DND-41 (cell line): Measurements from ENCODE around the gene C2orf74.

Experiments
- ATAC-seq: fragments of 200-7000 bp; cut with Tn5 transposase; 3 replicates; pipeline ENCODE4 v1.9.1; 2021; ENCODE audit warnings: low read depth; ENCODE audit not compliant: insufficient read depth
- DNase-seq: peaks from one replicate; pipeline ENCODE4 v3.0.0-alpha.2; 2020
- H2AFZ ChIP-seq: 2 replicates; pipeline ENCODE4 v1.6.0; 2012; ENCODE audit warnings: low read depth, low read length
- H3K27ac ChIP-seq: 2 replicates; pipeline ENCODE4 v1.5.1; 2012; ENCODE audit warnings: low read length, inconsistent platforms
- H3K27me3 ChIP-seq: fragments of 200-600 bp; sonication (generic); 2 replicates; pipeline ENCODE4 v1.6.0; 2012; ENCODE audit warnings: low read length, mild to moderate bottlenecking, inconsistent platforms; ENCODE audit not compliant: insufficient read depth, poor library complexity
- H3K36me3 ChIP-seq: 2 replicates; pipeline ENCODE4 v1.5.1; 2012; ENCODE audit warnings: low read length, inconsistent platforms; ENCODE audit not compliant: insufficient read depth
- H3K4me1 ChIP-seq: 2 replicates; pipeline ENCODE4 v1.5.1; 2012; ENCODE audit warnings: mild to moderate bottlenecking, low read length; ENCODE audit not compliant: insufficient read depth
- H3K4me2 ChIP-seq: 2 replicates; pipeline ENCODE4 v1.6.0; 2012; ENCODE audit warnings: mild to moderate bottlenecking, moderate library complexity, low read length, inconsistent platforms; ENCODE audit not compliant: insufficient read depth
- H3K4me3 ChIP-seq, 2 experiments: fragments of 200-600 bp in 1 of 2; shearing (Covaris generic) in 1 of 2; 2 replicates each; pipeline ENCODE4 v1.5.1; 2012 to 2016; ENCODE audit warnings: inconsistent platforms in 2 of 2, low read length in 2 of 2, mild to moderate bottlenecking in 2 of 2, low read depth in 1 of 2, moderate library complexity in 1 of 2
- H3K79me2 ChIP-seq: 2 replicates; pipeline ENCODE4 v1.6.0; 2012; ENCODE audit warnings: low read length, inconsistent platforms; ENCODE audit not compliant: insufficient read depth
- H3K9ac ChIP-seq: 2 replicates; pipeline ENCODE4 v1.6.0; 2012; ENCODE audit warnings: low read depth, mild to moderate bottlenecking, inconsistent platforms, low read length, moderate library complexity
- H3K9me3 ChIP-seq: 2 replicates; pipeline ENCODE4 v1.5.1; 2012; ENCODE audit warnings: low read length, moderate library complexity, mild to moderate bottlenecking, inconsistent platforms; ENCODE audit not compliant: insufficient read depth, severe bottlenecking
- H4K20me1 ChIP-seq: 2 replicates; pipeline ENCODE4 v1.6.0; 2012; ENCODE audit warnings: low read length; ENCODE audit not compliant: insufficient read depth
- CTCF ChIP-seq: IDR thresholded peaks from 2 replicates; pipeline ENCODE4 v1.5.1; 2012; ENCODE audit warnings: borderline replicate concordance, low read length, moderate library complexity, mild to moderate bottlenecking; ENCODE audit not compliant: poor library complexity, severe bottlenecking; ENCODE audit errors: extremely low read depth
- EZH2 ChIP-seq: IDR thresholded peaks from 3 replicates; pipeline ENCODE4 v1.6.1; 2012; ENCODE audit warnings: borderline replicate concordance, low read depth, mild to moderate bottlenecking, moderate library complexity, low read length, inconsistent platforms; ENCODE audit not compliant: severe bottlenecking

C2orf74 gene

GRCh38 chr2:61175036-61175435 lies 13.0 kb downstream of the C2orf74 start:
- no peak overlapping the region for H3K4me2 ChIP-seq
- H3K4me3 ChIP-seq, result no peak overlapping the region
- peaks cover 7% of the 10 kb centered on the region; the same call in 1 of the 2 replicates for H4K20me1 ChIP-seq
- ATAC-seq, result no peak
- no peak overlapping the region for H3K9ac ChIP-seq
- no peak for TF ChIP-seq CTCF
- no peak for TF ChIP-seq EZH2
- H2AFZ ChIP-seq, result no peak overlapping the region
- peaks cover 28% of the 10 kb centered on the region for H3K79me2 ChIP-seq
- peaks cover 30% of the 10 kb centered on the region for H3K4me1 ChIP-seq
- no peaks in the 10 kb centered on the region for H3K9me3 ChIP-seq
- no peak for DNase-seq
- no peak overlapping the region for H3K27ac ChIP-seq
- H3K36me3 ChIP-seq, result peaks cover 14% of the 10 kb centered on the region
- H3K27me3 ChIP-seq, result no peaks in the 10 kb centered on the region

DNA sequence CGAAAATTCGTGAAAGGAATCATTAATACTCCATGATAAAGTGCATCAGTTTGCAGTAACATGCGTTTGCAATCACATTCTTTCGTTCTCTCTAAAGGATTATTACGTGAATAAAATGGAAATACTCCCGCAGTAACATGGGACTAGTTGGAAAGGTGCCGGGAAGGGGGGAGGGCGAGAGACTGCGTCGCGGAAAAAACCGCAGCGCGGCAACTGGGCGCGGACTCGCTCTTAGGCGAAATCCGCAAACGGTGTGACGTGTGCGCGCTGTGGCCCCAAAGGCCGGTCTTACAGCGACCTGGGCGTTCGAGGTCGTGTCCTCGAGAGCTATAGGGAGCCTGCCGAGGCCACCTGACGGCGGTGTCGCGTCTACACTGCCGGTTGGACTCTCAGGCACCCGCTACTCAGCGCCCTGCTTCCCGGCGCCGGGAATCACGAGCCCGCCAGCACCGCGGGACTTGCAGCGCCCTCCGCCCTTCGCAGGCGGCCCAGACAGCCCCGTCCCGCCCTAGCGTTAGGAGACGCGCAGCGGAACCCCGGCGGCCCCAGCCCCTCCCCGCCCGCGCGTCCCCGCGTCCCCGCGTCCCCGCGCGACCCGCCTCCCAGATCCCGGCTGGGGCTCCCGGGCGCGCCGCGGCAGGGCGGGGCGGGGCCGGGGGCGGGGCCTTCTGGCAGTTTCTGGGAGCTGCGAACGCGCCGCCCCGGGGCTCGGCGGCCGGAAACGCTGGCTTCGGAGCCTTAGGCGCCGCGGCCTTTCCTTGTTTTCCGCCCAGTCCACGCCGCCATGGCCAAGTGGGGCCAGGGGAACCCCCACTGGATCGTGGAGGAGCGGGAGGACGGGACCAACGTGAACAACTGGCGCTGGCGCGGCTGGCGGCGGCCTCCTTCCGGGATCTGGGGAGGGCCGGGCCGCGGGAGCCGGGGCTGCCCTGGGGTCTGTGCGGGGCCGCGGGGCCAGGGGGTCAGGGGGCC lies 15.1 kb downstream of the C2orf74 start:
- no peak for TF ChIP-seq CTCF
- TF ChIP-seq EZH2, result no peak
- Histone ChIP-seq H3K27ac (peak overlapping the region; percentile 95), H3K9ac (peak overlapping the region; percentile 96), H3K4me2 (peak overlapping the region; percentile 96), H4K20me1 (peaks cover 22% of the 10 kb centered on the region), H3K4me1 (peaks cover 50% of the 10 kb centered on the region), H2AFZ (peak overlapping the region; percentile 90), H3K9me3 (no peaks in the 10 kb centered on the region), H3K79me2 (peaks cover 48% of the 10 kb centered on the region), H3K27me3 (no peaks in the 10 kb centered on the region), H3K36me3 (peaks cover 34% of the 10 kb centered on the region), H3K4me3 (peak overlapping the region; percentile 75 to 89)
- ATAC-seq, result peak; percentile 86
- peak; percentile 95 for DNase-seq

GRCh38 chr2:61177727-61178549 lies 15.9 kb downstream of the C2orf74 start:
- H3K27me3 ChIP-seq, result no peaks in the 10 kb centered on the region
- peak overlapping the region; percentile 75 to 89 for H3K4me3 ChIP-seq
- H3K4me1 ChIP-seq, result peaks cover 57% of the 10 kb centered on the region
- no peaks in the 10 kb centered on the region for H3K9me3 ChIP-seq
- peaks cover 55% of the 10 kb centered on the region for H3K79me2 ChIP-seq
- H3K9ac ChIP-seq, result peak overlapping the region; percentile 96
- H2AFZ ChIP-seq, result peak overlapping the region; percentile 90
- peak overlapping the region; percentile 95 for H3K27ac ChIP-seq
- peak overlapping the region; percentile 96 for H3K4me2 ChIP-seq
- TF ChIP-seq EZH2 (no peak), CTCF (no peak)
- DNase-seq (peak; percentile 55), ATAC-seq (peak; percentile 38)
- H4K20me1 ChIP-seq, result peaks cover 22% of the 10 kb centered on the region
- H3K36me3 ChIP-seq, result peaks cover 42% of the 10 kb centered on the region
